GM12878 (cell line): Measurements from ENCODE around the gene YTHDF1. TPM values are rescaled to one million over a fixed set of nuclear protein-coding genes. Genes with fewer than 3 reads are reported as not detected.

Source experiments
- ATAC-seq: fragments of 200-7000 bp; cut with Tn5 transposase; 3 replicates; pipeline ENCODE4 v1.9.1; 2020; ENCODE audit warnings: mild to moderate bottlenecking, moderate library complexity
- BruUV-seq: library from RNA; stranded (reverse); fragments of 400-500 nt; replicated peaks from 2 replicates; lab custom pipeline; 2021; lab: Mats Ljungman, UMichigan
- CTCF ChIA-PET: fragments of 300-600 bp; sonication (Branson Sonifier 250); formaldehyde crosslinking; extraction: SDS; loops from one replicate; lab custom pipeline; 2021; ENCODE audit warnings: inconsistent platforms; lab: Yijun Ruan, JAX
- POLR2A ChIA-PET: fragments of 350-600 bp; formaldehyde crosslinking; extraction: SDS; loops from one replicate; lab custom pipeline; 2021; ENCODE audit warnings: inconsistent platforms; lab: Charles Lee
- RAD21 ChIA-PET: fragments of 300-600 bp; sonication (Branson Sonifier 250); formaldehyde crosslinking; loops from one replicate; lab custom pipeline; 2023; ENCODE audit warnings: antibody characterized with exemption; ENCODE audit not compliant: unreplicated experiment; lab: Charles Lee
- SMC1A ChIA-PET: fragments of 300-600 bp; sonication (Branson Sonifier 250); formaldehyde crosslinking; loops from one replicate; lab custom pipeline; 2023; ENCODE audit not compliant: unreplicated experiment, uncharacterized antibody; lab: Charles Lee
- DNase-seq: peaks from one replicate; pipeline ENCODE4 v3.0.0-alpha.2; 2011; ENCODE audit warnings: low read depth, low spot score
- FAIRE-seq: peaks from 3 replicates; lab custom pipeline; 2011; peaks lifted over from hg19 to GRCh38; lab: Jason Lieb, UNC
- H2AFZ ChIP-seq: 2 replicates; pipeline ENCODE4 v1.6.0; 2011; ENCODE audit warnings: low read depth, low read length, control low read depth; ENCODE audit not compliant: control insufficient read depth
- H3K27ac ChIP-seq: 2 replicates; pipeline ENCODE4 v1.5.1; 2011; ENCODE audit warnings: control low read depth; ENCODE audit not compliant: control insufficient read depth, insufficient read depth
- H3K27me3 ChIP-seq, 2 experiments: replicated peaks in 1 of 2; 2 replicates each; pipeline versions ENCODE4 v1.6.0 to v1.6.1; 2011; ENCODE audit warnings: low read length in 1 of 2; ENCODE audit not compliant: control insufficient read depth in 2 of 2, insufficient read depth in 2 of 2
- H3K36me3 ChIP-seq, 2 experiments: 2 replicates each; pipeline ENCODE4 v1.5.1; 2011; ENCODE audit warnings: low read length in 1 of 2; ENCODE audit not compliant: control insufficient read depth in 2 of 2, insufficient read depth in 2 of 2
- H3K4me1 ChIP-seq: 2 replicates; pipeline ENCODE4 v1.6.1; 2011; ENCODE audit warnings: mild to moderate bottlenecking, low read length, moderate library complexity, mixed read lengths; ENCODE audit not compliant: control insufficient read depth, insufficient read depth
- H3K4me2 ChIP-seq: 2 replicates; pipeline ENCODE4 v1.6.0; 2011; ENCODE audit warnings: control low read depth; ENCODE audit not compliant: control insufficient read depth, insufficient read depth
- H3K4me3 ChIP-seq: fragments of 200-600 bp; sonication (generic); 2 replicates; pipeline ENCODE4 v1.5.1; 2016
- H3K79me2 ChIP-seq: 2 replicates; pipeline ENCODE4 v1.6.0; 2011; ENCODE audit warnings: low read length; ENCODE audit not compliant: control insufficient read depth, insufficient read depth
- H3K9ac ChIP-seq: 2 replicates; pipeline ENCODE4 v1.8.0; 2011; ENCODE audit warnings: low read length, control low read depth, mixed read lengths; ENCODE audit not compliant: control insufficient read depth, insufficient read depth
- H3K9me3 ChIP-seq: replicated peaks from 3 replicates; pipeline ENCODE4 v1.5.1; 2011; ENCODE audit warnings: mild to moderate bottlenecking, low read length; ENCODE audit not compliant: control insufficient read depth, insufficient read depth
- H4K20me1 ChIP-seq: 2 replicates; pipeline ENCODE4 v1.6.0; 2011; ENCODE audit not compliant: control insufficient read depth, insufficient read depth
- CBFB ChIP-seq: IDR thresholded peaks from 2 replicates; pipeline ENCODE4 v1.6.1; 2016; ENCODE audit warnings: antibody characterized with exemption, low read depth
- EED ChIP-seq: sonication (generic); IDR thresholded peaks from 2 replicates; pipeline ENCODE4 v1.6.1; 2016; ENCODE audit warnings: antibody characterized with exemption, low read depth
- HCFC1 ChIP-seq: fragments of 150-350 bp; IDR thresholded peaks from 2 replicates; pipeline ENCODE4 v1.6.1; 2014; ENCODE audit warnings: low read length
- HDAC2 ChIP-seq: fragments of 200-600 bp; sonication (generic); IDR thresholded peaks from 2 replicates; pipeline ENCODE4 v1.6.1; 2017
- NFYB ChIP-seq: IDR thresholded peaks from 2 replicates; pipeline ENCODE4 v1.6.1; 2011; ENCODE audit warnings: low read depth, mild to moderate bottlenecking, low read length, improper control_type of control experiment, moderate library complexity; ENCODE audit not compliant: insufficient read depth
- RFX5 ChIP-seq: IDR thresholded peaks from 2 replicates; pipeline ENCODE4 v1.6.1; 2011; ENCODE audit warnings: low read depth, low read length, improper control_type of control experiment
- SIX5 ChIP-seq: IDR thresholded peaks from 2 replicates; pipeline ENCODE4 v1.6.1; 2011; ENCODE audit warnings: mild to moderate bottlenecking, low read depth, low read length, moderate library complexity; ENCODE audit not compliant: severe bottlenecking
- SREBF1 ChIP-seq: IDR thresholded peaks from 2 replicates; pipeline ENCODE4 v1.6.1; 2012; ENCODE audit warnings: mild to moderate bottlenecking, low read length
- SUZ12 ChIP-seq: fragments of 200-600 bp; sonication (generic); IDR thresholded peaks from one replicate; pipeline ENCODE4 v1.6.1; 2018; ENCODE audit warnings: antibody characterized with exemption, mild to moderate bottlenecking; ENCODE audit not compliant: unreplicated experiment
- ZNF217 ChIP-seq: fragments of 450-650 bp; IDR thresholded peaks from 2 replicates; pipeline ENCODE4 v1.6.1; 2017; ENCODE audit warnings: antibody characterized with exemption, mild to moderate bottlenecking
- WGBS: methylation state at CpG from one replicate; pipeline ENCODE4 v1.1.6; 2016; ENCODE audit warnings: low lambda C conversion rate; ENCODE audit not compliant: insufficient replicate concordance, insufficient coverage; ENCODE audit errors: missing lambda C conversion rate; 5-methylcytosine and 5-hydroxymethylcytosine counted together
- in situ Hi-C: fragments of 300-500 bp; cut with MboI; formaldehyde crosslinking; loops from 9 replicates; pipeline ENCODE4 v1.14.3; 2018; ENCODE audit warnings: mixed read lengths
- intact Hi-C: fragments of 100-400 bp; cut with micrococcal nuclease; formaldehyde crosslinking; loops from one replicate; pipeline ENCODE4 v1.14.2; 2022; ENCODE audit not compliant: unreplicated experiment
- polyA plus RNA-seq, 11 experiments: library from polyadenylated mRNA; depleted of rRNA in 4 of 11; unstranded in 6 of 11; stranded (reverse) in 5 of 11; fragments of >200 nt; fragmentation: Nextera tagmentation in 4 of 11; fragmentation: Illumina TruSeq in 1 of 11; extraction: Ambion mirVana in 4 of 11; extraction: Trizol in 1 of 11; gene quantifications; 1 replicate in 1 of 11; 2 replicates in 10 of 11; pipeline versions ENCODE4 v1.2.1 to v1.2.3, GENCODE V29; 2011 to 2016; ENCODE audit warnings: inconsistent platforms in 2 of 11, missing spikeins in 2 of 11, low read depth in 1 of 11
- total RNA-seq, 4 experiments: library from RNA; depleted of rRNA in 3 of 4; stranded (reverse); fragments of >200 nt in 3 of 4; fragmentation: Illumina TruSeq in 1 of 4; extraction: Trizol in 1 of 4; gene quantifications; 2 replicates each; pipeline versions ENCODE4 v1.2.1 to v1.2.3, GENCODE V29; 2013 to 2021
- TF ChIP-seq, protein P1 (sequence below): fragments of 450-650 bp; IDR thresholded peaks from 2 replicates; pipeline ENCODE4 v1.6.1; 2017; ENCODE audit warnings: mild to moderate bottlenecking, low read depth, inconsistent platforms; ENCODE audit not compliant: poor library complexity, severe bottlenecking

The YTHDF1 gene
- total and polyA plus RNA-seq, 10 of the 15 experiments (the other 5 are each of a cell fraction or from before 2014, with no cell fraction given): 4.6 to 37.8 (median 20.5) TPM

GRCh38 chr20:63182946-63183415 is 33.0 kb downstream of the YTHDF1 start:
- no TSS peak for BruUV-seq
- no peaks in the 10 kb centered on the region for H3K79me2 ChIP-seq
- DNase-seq: no peak
- H2AFZ ChIP-seq: no peak overlapping the region
- H3K4me1 ChIP-seq: no peaks in the 10 kb centered on the region
- CTCF ChIA-PET: interaction anchor here (0.7 to 1.6 kb wide), 5 partner anchors 32 to 194 kb away, joined by 3 to 7 read pairs (median 3); no protein-coding TSS in a partner anchor
- no peaks in the 10 kb centered on the region for H4K20me1 ChIP-seq
- no peaks in the 10 kb centered on the region for H3K9me3 ChIP-seq
- SMC1A ChIA-PET: no interaction called here
- no peak overlapping the region for H3K4me3 ChIP-seq
- no peak overlapping the region for H3K4me2 ChIP-seq
- 7% methylated on average over 9 of the region's 9 CpGs for WGBS
- intact Hi-C loops: no loop called here
- peak; percentile 12 for ATAC-seq
- no peak for TF ChIP-seq CBFB
- no peak for TF ChIP-seq RFX5
- TF ChIP-seq HDAC2: no peak
- no peak for TF ChIP-seq SUZ12
- no peak for TF ChIP-seq SREBF1
- no peak for TF ChIP-seq SIX5
- TF ChIP-seq, protein P1, sequence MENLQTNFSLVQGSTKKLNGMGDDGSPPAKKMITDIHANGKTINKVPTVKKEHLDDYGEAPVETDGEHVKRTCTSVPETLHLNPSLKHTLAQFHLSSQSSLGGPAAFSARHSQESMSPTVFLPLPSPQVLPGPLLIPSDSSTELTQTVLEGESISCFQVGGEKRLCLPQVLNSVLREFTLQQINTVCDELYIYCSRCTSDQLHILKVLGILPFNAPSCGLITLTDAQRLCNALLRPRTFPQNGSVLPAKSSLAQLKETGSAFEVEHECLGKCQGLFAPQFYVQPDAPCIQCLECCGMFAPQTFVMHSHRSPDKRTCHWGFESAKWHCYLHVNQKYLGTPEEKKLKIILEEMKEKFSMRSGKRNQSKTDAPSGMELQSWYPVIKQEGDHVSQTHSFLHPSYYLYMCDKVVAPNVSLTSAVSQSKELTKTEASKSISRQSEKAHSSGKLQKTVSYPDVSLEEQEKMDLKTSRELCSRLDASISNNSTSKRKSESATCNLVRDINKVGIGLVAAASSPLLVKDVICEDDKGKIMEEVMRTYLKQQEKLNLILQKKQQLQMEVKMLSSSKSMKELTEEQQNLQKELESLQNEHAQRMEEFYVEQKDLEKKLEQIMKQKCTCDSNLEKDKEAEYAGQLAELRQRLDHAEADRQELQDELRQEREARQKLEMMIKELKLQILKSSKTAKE: no peak
- TF ChIP-seq HCFC1: no peak
- no peak for TF ChIP-seq ZNF217
- no peak for TF ChIP-seq NFYB
- TF ChIP-seq EED: no peak
- TF ChIP-seq, all 136 proteins: peak for 0
- Histone ChIP-seq H3K36me3 (no peaks in the 10 kb centered on the region), H3K27me3 (peaks cover 2 to 3% of the 10 kb centered on the region in 2 experiments; a peak in 2 of 4 replicates), H3K9ac (no peak overlapping the region), H3K27ac (no peak overlapping the region)
- in situ Hi-C loops: no loop called here
- ChIA-PET RAD21 (interaction anchor here (1.5 kb wide), 1 partner anchor 32 kb away, joined by 3 read pairs; no protein-coding TSS in a partner anchor), POLR2A (no interaction called here)
- no peak for FAIRE-seq
